ENCODE results near the gene FBP2. TPM values are rescaled to one million over a fixed set of nuclear protein-coding genes. Genes with fewer than 3 reads are reported as not detected.

The FBP2 gene
- total and polyA plus RNA-seq, 2 of the 8 experiments (the other 6 are each of a cell fraction or from before 2014, with no cell fraction given), result not detected

DNA sequence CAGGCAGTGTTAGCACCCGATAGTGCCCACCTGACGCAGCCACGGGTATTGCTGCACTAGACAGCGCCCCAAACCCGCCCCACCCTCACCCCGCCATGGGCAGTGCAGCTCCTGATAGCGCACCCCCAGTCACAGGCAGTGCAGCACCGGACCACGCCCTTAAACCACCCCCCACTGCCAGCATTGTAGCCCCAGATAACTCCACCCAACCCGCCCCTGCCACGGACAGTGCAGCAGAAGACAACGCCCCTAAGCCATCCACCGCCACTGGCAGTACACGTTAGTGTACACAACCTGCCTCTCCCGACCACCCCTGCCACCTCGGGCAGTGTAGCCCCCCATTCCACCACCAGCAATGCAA is 39.6 kb downstream of the FBP2 start:
- H2BK20ac ChIP-seq (ENCODE audit: low read length), result no peak overlapping the region
- DNase-seq (ENCODE audit: low read depth in 1 of 2, low spot score in 2 of 2), result no peak
- H2AK5ac ChIP-seq (ENCODE audit: low read depth, low read length), result no peak overlapping the region
- peak overlapping the region; percentile 10 for H3K56ac ChIP-seq (replicated peaks; ENCODE audit: insufficient read length, low read depth, low read length)
- no peak overlapping the region for H3K4ac ChIP-seq (replicated peaks; ENCODE audit: insufficient read length, low read depth, low read length)
- H4K5ac ChIP-seq (ENCODE audit: insufficient read length, low read depth, low read length), result no peak overlapping the region
- ChIA-PET POLR2A (ENCODE audit: partially characterized antibody) (interaction anchor here (0.6 to 2.8 kb wide), 26 partner anchors 9 to 647 kb away, joined by 3 to 43 read pairs (median 4); partner anchors contain the start of genes FBP1 and FBP2), CTCF (ENCODE audit: partially characterized antibody) (interaction anchor here (0.6 to 4.3 kb wide), 19 partner anchors 11 to 687 kb away, joined by 3 to 54 read pairs (median 4); partner anchors contain the start of gene FBP1)
- H2BK120ac ChIP-seq (replicated peaks; ENCODE audit: low read depth, low read length), result no peak overlapping the region
- H2BK5ac ChIP-seq (ENCODE audit: low read depth, low read length), result no peak overlapping the region
- no peak overlapping the region for H4K91ac ChIP-seq (replicated peaks; ENCODE audit: insufficient read length, low read length)
- peak overlapping the region; percentile 60 to 82 for H3K4me2 ChIP-seq (ENCODE audit: insufficient read depth in 1 of 2, low read depth in 2 of 2, low read length in 2 of 2)
- no peak overlapping the region for H3K27ac ChIP-seq (ENCODE audit: low read depth, low read length)
- H3K4me3 ChIP-seq (ENCODE audit: extremely low read depth in 1 of 4, insufficient read depth in 2 of 4, low read depth in 3 of 4, low read length in 4 of 4), result peak overlapping the region; percentile 57 to 90 (median 78)
- peaks cover 0 to 22% of the 10 kb centered on the region in 2 experiments; a peak in 2 of 4 replicates for H3K79me2 ChIP-seq (ENCODE audit: control insufficient read depth in 1 of 2, insufficient read depth in 2 of 2, low read length in 2 of 2)
- H4K20me1 ChIP-seq (replicated peaks in 1 of 2; ENCODE audit: control insufficient read depth in 1 of 2, insufficient read depth in 2 of 2, low read length in 2 of 2), result no peaks in the 10 kb centered on the region
- WGBS, 2 experiments (ENCODE audit: extremely low coverage in 1 of 2, insufficient coverage in 1 of 2, insufficient read length in 1 of 2, insufficient replicate concordance in 2 of 2, low coverage in 1 of 2, low lambda C conversion rate in 2 of 2, missing lambda C conversion rate in 1 of 2), result 36% methylated on average over 15 of the region's 16 CpGs; no CpG with 5 or more reads in 1 of the 2 experiments
- peaks cover 0 to 7% (median 2%) of the 10 kb centered on the region in 4 experiments; a peak in 3 of 7 replicates for H3K4me1 ChIP-seq (replicated peaks in 1 of 4; ENCODE audit: control insufficient read depth in 3 of 4, insufficient read depth in 4 of 4, low read length in 3 of 4)
- peak overlapping the region in 2 of 4 experiments; percentile 91 to 92; a peak in 2 of 7 replicates for H3K9ac ChIP-seq (replicated peaks in 1 of 4; ENCODE audit: extremely low read depth in 1 of 4, low read depth in 3 of 4, low read length in 3 of 4)
- 0 out of 2 replicates have a peak overlapping the region, but pooled peaks have one; percentile 81 for H2BK15ac ChIP-seq (ENCODE audit: low read length)
- H3K36me3 ChIP-seq (ENCODE audit: control insufficient read depth in 2 of 4, insufficient read depth in 4 of 4, low read length in 3 of 4), result peaks cover 0 to 5% (median 2%) of the 10 kb centered on the region in 4 experiments; a peak in 4 of 8 replicates
- peak overlapping the region; percentile 45 for H4K8ac ChIP-seq (ENCODE audit: extremely low read depth, insufficient read depth, low read length)
- peaks cover 0 to 8% of the 10 kb centered on the region in 2 experiments; a peak in 2 of 4 replicates for H3K9me3 ChIP-seq (ENCODE audit: insufficient read depth in 2 of 2, low read depth in 1 of 2, low read length in 1 of 2)
- H3K14ac ChIP-seq (ENCODE audit: insufficient read length), result no peak overlapping the region
- H2BK12ac ChIP-seq (ENCODE audit: low read depth, low read length), result no peak overlapping the region
- H3K18ac ChIP-seq (ENCODE audit: extremely low read depth, low read length), result no peak overlapping the region
- no peaks in the 10 kb centered on the region for H3K79me1 ChIP-seq (ENCODE audit: low read depth, low read length)
- no peak overlapping the region for H3K23ac ChIP-seq (ENCODE audit: insufficient read length)
- H3K23me2 ChIP-seq (ENCODE audit: low read depth, low read length), result peaks cover 3% of the 10 kb centered on the region; the same call in 1 of the 2 replicates
- no peaks in the 10 kb centered on the region; a peak in 1 of 7 replicates for H3K27me3 ChIP-seq (replicated peaks in 1 of 4; ENCODE audit: control insufficient read depth in 3 of 4, extremely low read depth in 1 of 4, insufficient read depth in 3 of 4, low read length in 3 of 4)
- no peak for FAIRE-seq
- H2AFZ ChIP-seq (ENCODE audit: low read length), result no peak overlapping the region
- no peak for TF ChIP-seq CEBPB (IDR thresholded peaks at IDR 0.05; ENCODE audit: low read depth, low read length)
- TF ChIP-seq TCF12 (IDR thresholded peaks at IDR 0.05; ENCODE audit: low read depth, low read length), result no peak
- TF ChIP-seq, protein P1, sequence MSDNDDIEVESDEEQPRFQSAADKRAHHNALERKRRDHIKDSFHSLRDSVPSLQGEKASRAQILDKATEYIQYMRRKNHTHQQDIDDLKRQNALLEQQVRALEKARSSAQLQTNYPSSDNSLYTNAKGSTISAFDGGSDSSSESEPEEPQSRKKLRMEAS (IDR thresholded peaks at IDR 0.05), result no peak
- no peak for TF ChIP-seq GABPA (IDR thresholded peaks at IDR 0.05; ENCODE audit: borderline replicate concordance, insufficient read depth, low read length)
- TF ChIP-seq, protein P2, sequence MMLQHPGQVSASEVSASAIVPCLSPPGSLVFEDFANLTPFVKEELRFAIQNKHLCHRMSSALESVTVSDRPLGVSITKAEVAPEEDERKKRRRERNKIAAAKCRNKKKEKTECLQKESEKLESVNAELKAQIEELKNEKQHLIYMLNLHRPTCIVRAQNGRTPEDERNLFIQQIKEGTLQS (IDR thresholded peaks at IDR 0.05; ENCODE audit: insufficient read depth, low read depth, low read length), result no peak
- TF ChIP-seq EGR1 (IDR thresholded peaks at IDR 0.05; ENCODE audit: borderline replicate concordance, low read depth, low read length), result no peak
- no peak for TF ChIP-seq KDM5A (IDR thresholded peaks at IDR 0.05; ENCODE audit: low read length)
- TF ChIP-seq SRF (IDR thresholded peaks at IDR 0.05; ENCODE audit: low read depth, low read length), result no peak

Data from H1 (cell line).